ENCODE results near the gene SERPINC1.
"Not testable (repeated sequence)": the region's sequence is repeated elsewhere in the genome, so short reads cannot be mapped to it uniquely, and the experiment has no call there.

Gene SERPINC1

GRCh38 chr1:173862769-173863223 is 54.3 kb downstream of the SERPINC1 start:
- DNase-seq = no peak

- DNase-seq = not testable (repeated sequence)
These were observed 54.9 kb downstream of the SERPINC1 start for GRCh38 chr1:173862146-173862768.

- DNase-seq = no peak
These were observed 55.4 kb downstream of the SERPINC1 start for GRCh38 chr1:173861731-173862145.

- DNase-seq = no peak
These were observed 57.1 kb downstream of the SERPINC1 start for GRCh38 chr1:173860065-173860464.

- DNase-seq = not testable (repeated sequence)
These were observed 57.6 kb downstream of the SERPINC1 start for GRCh38 chr1:173859547-173859946.

- DNase-seq = no peak
These were observed 59.7 kb downstream of the SERPINC1 start for GRCh38 chr1:173857363-173857917.

- DNase-seq = no peak
These were observed 60.2 kb downstream of the SERPINC1 start for GRCh38 chr1:173856903-173857302.

GRCh38 chr1:173856014-173856413 is 61.1 kb downstream of the SERPINC1 start:
- DNase-seq = no peak

Measured in DMS79 treated with DMSO at 0.1 percent for 48 hours (cell line).